GM12878 (cell line): Measurements from ENCODE around the gene DNAH2. TPM values are rescaled to one million over a fixed set of nuclear protein-coding genes. Genes with fewer than 3 reads are reported as not detected.

Source experiments
- ATAC-seq: fragments of 200-7000 bp; cut with Tn5 transposase; 3 replicates; pipeline ENCODE4 v1.9.1; 2020; ENCODE audit warnings: mild to moderate bottlenecking, moderate library complexity
- BruUV-seq: library from RNA; stranded (reverse); fragments of 400-500 nt; replicated peaks from 2 replicates; lab custom pipeline; 2021; lab: Mats Ljungman, UMichigan
- CTCF ChIA-PET: fragments of 300-600 bp; sonication (Branson Sonifier 250); formaldehyde crosslinking; extraction: SDS; loops from one replicate; lab custom pipeline; 2021; ENCODE audit warnings: inconsistent platforms; lab: Yijun Ruan, JAX
- POLR2A ChIA-PET: fragments of 350-600 bp; formaldehyde crosslinking; extraction: SDS; loops from one replicate; lab custom pipeline; 2021; ENCODE audit warnings: inconsistent platforms; lab: Charles Lee
- RAD21 ChIA-PET: fragments of 300-600 bp; sonication (Branson Sonifier 250); formaldehyde crosslinking; loops from one replicate; lab custom pipeline; 2023; ENCODE audit warnings: antibody characterized with exemption; ENCODE audit not compliant: unreplicated experiment; lab: Charles Lee
- SMC1A ChIA-PET: fragments of 300-600 bp; sonication (Branson Sonifier 250); formaldehyde crosslinking; loops from one replicate; lab custom pipeline; 2023; ENCODE audit not compliant: unreplicated experiment, uncharacterized antibody; lab: Charles Lee
- DNase-seq: peaks from one replicate; pipeline ENCODE4 v3.0.0-alpha.2; 2011; ENCODE audit warnings: low read depth, low spot score
- FAIRE-seq: peaks from 3 replicates; lab custom pipeline; 2011; peaks lifted over from hg19 to GRCh38; lab: Jason Lieb, UNC
- H2AFZ ChIP-seq: 2 replicates; pipeline ENCODE4 v1.6.0; 2011; ENCODE audit warnings: low read depth, low read length, control low read depth; ENCODE audit not compliant: control insufficient read depth
- H3K27ac ChIP-seq: 2 replicates; pipeline ENCODE4 v1.5.1; 2011; ENCODE audit warnings: control low read depth; ENCODE audit not compliant: control insufficient read depth, insufficient read depth
- H3K27me3 ChIP-seq, 2 experiments: replicated peaks in 1 of 2; 2 replicates each; pipeline versions ENCODE4 v1.6.0 to v1.6.1; 2011; ENCODE audit warnings: low read length in 1 of 2; ENCODE audit not compliant: control insufficient read depth in 2 of 2, insufficient read depth in 2 of 2
- H3K36me3 ChIP-seq, 2 experiments: 2 replicates each; pipeline ENCODE4 v1.5.1; 2011; ENCODE audit warnings: low read length in 1 of 2; ENCODE audit not compliant: control insufficient read depth in 2 of 2, insufficient read depth in 2 of 2
- H3K4me1 ChIP-seq: 2 replicates; pipeline ENCODE4 v1.6.1; 2011; ENCODE audit warnings: mild to moderate bottlenecking, low read length, moderate library complexity, mixed read lengths; ENCODE audit not compliant: control insufficient read depth, insufficient read depth
- H3K4me2 ChIP-seq: 2 replicates; pipeline ENCODE4 v1.6.0; 2011; ENCODE audit warnings: control low read depth; ENCODE audit not compliant: control insufficient read depth, insufficient read depth
- H3K4me3 ChIP-seq: fragments of 200-600 bp; sonication (generic); 2 replicates; pipeline ENCODE4 v1.5.1; 2016
- H3K79me2 ChIP-seq: 2 replicates; pipeline ENCODE4 v1.6.0; 2011; ENCODE audit warnings: low read length; ENCODE audit not compliant: control insufficient read depth, insufficient read depth
- H3K9ac ChIP-seq: 2 replicates; pipeline ENCODE4 v1.8.0; 2011; ENCODE audit warnings: low read length, control low read depth, mixed read lengths; ENCODE audit not compliant: control insufficient read depth, insufficient read depth
- H3K9me3 ChIP-seq: replicated peaks from 3 replicates; pipeline ENCODE4 v1.5.1; 2011; ENCODE audit warnings: mild to moderate bottlenecking, low read length; ENCODE audit not compliant: control insufficient read depth, insufficient read depth
- H4K20me1 ChIP-seq: 2 replicates; pipeline ENCODE4 v1.6.0; 2011; ENCODE audit not compliant: control insufficient read depth, insufficient read depth
- CEBPZ ChIP-seq: fragments of 150-350 bp; IDR thresholded peaks from 2 replicates; pipeline ENCODE4 v1.6.1; 2016; ENCODE audit warnings: low read depth, low read length
- CHD2 ChIP-seq: IDR thresholded peaks from 2 replicates; pipeline ENCODE4 v1.6.1; 2011; ENCODE audit warnings: low read depth, low read length, improper control_type of control experiment, borderline replicate concordance
- EP300 ChIP-seq, 2 experiments: fragments of 150-350 bp in 1 of 2; IDR thresholded peaks; 2 replicates each; pipeline ENCODE4 v1.6.1; 2011 to 2012; ENCODE audit warnings: low read depth in 2 of 2, low read length in 2 of 2, borderline replicate concordance in 1 of 2, improper control_type of control experiment in 1 of 2, inconsistent platforms in 1 of 2; ENCODE audit not compliant: control insufficient read depth in 1 of 2
- FOS ChIP-seq: IDR thresholded peaks from 3 replicates; pipeline ENCODE4 v1.6.1; 2011; ENCODE audit warnings: borderline replicate concordance; ENCODE audit not compliant: insufficient read length; ENCODE audit errors: extremely low read depth
- HDAC2 ChIP-seq: fragments of 200-600 bp; sonication (generic); IDR thresholded peaks from 2 replicates; pipeline ENCODE4 v1.6.1; 2017
- KAT2A ChIP-seq: conservative IDR thresholded peaks from 2 replicates; pipeline ENCODE4 v1.6.1; 2011; ENCODE audit warnings: low read depth, low read length; ENCODE audit not compliant: control insufficient read depth
- SKIL ChIP-seq: fragments of 450-650 bp; IDR thresholded peaks from 2 replicates; pipeline ENCODE4 v1.6.1; 2017; ENCODE audit warnings: mild to moderate bottlenecking, low read depth, inconsistent platforms; ENCODE audit not compliant: poor library complexity, severe bottlenecking
- SMAD1 ChIP-seq: fragments of 450-650 bp; IDR thresholded peaks from 2 replicates; pipeline ENCODE4 v1.6.1; 2018; ENCODE audit warnings: mild to moderate bottlenecking, low read depth; ENCODE audit not compliant: partially characterized antibody
- SPI1 ChIP-seq: IDR thresholded peaks from 2 replicates; pipeline ENCODE4 v1.6.1; 2011; ENCODE audit warnings: low read depth, mild to moderate bottlenecking, low read length, moderate library complexity, borderline replicate concordance; ENCODE audit not compliant: insufficient read depth
- TAF1 ChIP-seq: IDR thresholded peaks from 2 replicates; pipeline ENCODE4 v1.6.1; 2011; ENCODE audit warnings: mild to moderate bottlenecking, low read depth, low read length, borderline replicate concordance
- TCF3 ChIP-seq: IDR thresholded peaks from 2 replicates; pipeline ENCODE4 v1.6.1; 2012; ENCODE audit warnings: low read depth, mild to moderate bottlenecking, low read length, borderline replicate concordance; ENCODE audit not compliant: insufficient read depth
- WRNIP1 ChIP-seq: IDR thresholded peaks from 2 replicates; pipeline ENCODE4 v1.6.1; 2011; ENCODE audit warnings: low read depth, low read length, improper control_type of control experiment, borderline replicate concordance
- ZBTB33 ChIP-seq: fragments of 450-650 bp; IDR thresholded peaks from 2 replicates; pipeline ENCODE4 v1.6.1; 2017; ENCODE audit warnings: mild to moderate bottlenecking
- WGBS: methylation state at CpG from one replicate; pipeline ENCODE4 v1.1.6; 2016; ENCODE audit warnings: low lambda C conversion rate; ENCODE audit not compliant: insufficient replicate concordance, insufficient coverage; ENCODE audit errors: missing lambda C conversion rate; 5-methylcytosine and 5-hydroxymethylcytosine counted together
- in situ Hi-C: fragments of 300-500 bp; cut with MboI; formaldehyde crosslinking; loops from 9 replicates; pipeline ENCODE4 v1.14.3; 2018; ENCODE audit warnings: mixed read lengths
- intact Hi-C: fragments of 100-400 bp; cut with micrococcal nuclease; formaldehyde crosslinking; loops from one replicate; pipeline ENCODE4 v1.14.2; 2022; ENCODE audit not compliant: unreplicated experiment
- polyA plus RNA-seq, 11 experiments: library from polyadenylated mRNA; depleted of rRNA in 4 of 11; unstranded in 6 of 11; stranded (reverse) in 5 of 11; fragments of >200 nt; fragmentation: Nextera tagmentation in 4 of 11; fragmentation: Illumina TruSeq in 1 of 11; extraction: Ambion mirVana in 4 of 11; extraction: Trizol in 1 of 11; gene quantifications; 1 replicate in 1 of 11; 2 replicates in 10 of 11; pipeline versions ENCODE4 v1.2.1 to v1.2.3, GENCODE V29; 2011 to 2016; ENCODE audit warnings: inconsistent platforms in 2 of 11, missing spikeins in 2 of 11, low read depth in 1 of 11
- total RNA-seq, 4 experiments: library from RNA; depleted of rRNA in 3 of 4; stranded (reverse); fragments of >200 nt in 3 of 4; fragmentation: Illumina TruSeq in 1 of 4; extraction: Trizol in 1 of 4; gene quantifications; 2 replicates each; pipeline versions ENCODE4 v1.2.1 to v1.2.3, GENCODE V29; 2013 to 2021

DNAH2 gene
- total and polyA plus RNA-seq, 10 of the 15 experiments (the other 5 are each of a cell fraction or from before 2014, with no cell fraction given), result not detected

GRCh38 chr17:7705269-7706255 lies 12.0 kb upstream of the DNAH2 start:
- H3K27me3 ChIP-seq, result peaks cover 3 to 5% of the 10 kb centered on the region in 2 experiments; a peak in 3 of 4 replicates
- peaks cover 5% of the 10 kb centered on the region for H3K4me1 ChIP-seq
- H3K79me2 ChIP-seq, result no peaks in the 10 kb centered on the region
- H3K4me2 ChIP-seq, result no peak overlapping the region; the same call in 1 of the 2 replicates
- H3K9me3 ChIP-seq, result no peaks in the 10 kb centered on the region
- DNase-seq (no peak), ATAC-seq (peak; percentile 43), FAIRE-seq (no peak)
- intact Hi-C loops (no loop called here), in situ Hi-C loops (no loop called here)
- ChIA-PET CTCF (interaction anchor here (1.4 to 1.7 kb wide), 2 partner anchors 18 to 39 kb away, joined by 5 to 6 read pairs; partner anchors contain the start of genes TP53 and WRAP53), POLR2A (no interaction called here), RAD21 (no interaction called here), SMC1A (interaction anchor here (1.2 kb wide), 1 partner anchor 25 kb away, joined by 3 read pairs; no protein-coding TSS in a partner anchor)
- peaks cover 0 to 4% of the 10 kb centered on the region in 2 experiments; a peak in 2 of 4 replicates for H3K36me3 ChIP-seq
- H3K9ac ChIP-seq, result no peak overlapping the region
- no peak overlapping the region for H3K4me3 ChIP-seq
- BruUV-seq, result no TSS peak
- H2AFZ ChIP-seq, result no peak overlapping the region
- H3K27ac ChIP-seq, result no peak overlapping the region
- 8% methylated on average over 27 of the region's 50 CpGs for WGBS
- H4K20me1 ChIP-seq, result no peaks in the 10 kb centered on the region
- TF ChIP-seq EP300 (IDR thresholded peaks at IDR 0.05; ENCODE audit: borderline replicate concordance in 1 of 2, control insufficient read depth in 1 of 2, low read depth in 2 of 2, low read length in 2 of 2) (no peak), WRNIP1 (no peak), CHD2 (no peak), SKIL (no peak), HDAC2 (no peak), ZBTB33 (no peak), KAT2A (no peak), TAF1 (no peak), FOS (no peak), TCF3 (no peak), SPI1 (no peak), CEBPZ (no peak), SMAD1 (no peak)
